K562 (cell line): Measurements from ENCODE around the gene ZC3H8. TPM values are rescaled to one million over a fixed set of nuclear protein-coding genes. Genes with fewer than 3 reads are reported as not detected.

Experiments used
- ATF7 ChIP-seq: fragments of 450-650 bp; IDR thresholded peaks from 2 replicates; pipeline ENCODE4 v1.7.1; 2014; ENCODE audit warnings: mild to moderate bottlenecking, moderate library complexity
- BCOR ChIP-seq: fragments of 450-650 bp; IDR thresholded peaks from 2 replicates; pipeline ENCODE4 v1.6.1; 2016
- CC2D1A ChIP-seq: fragments of 450-650 bp; IDR thresholded peaks from 2 replicates; pipeline ENCODE4 v1.6.1; 2017; ENCODE audit warnings: mild to moderate bottlenecking
- CXXC5 ChIP-seq: fragments of 250-450 bp; sonication (Bioruptor Pico); IDR thresholded peaks from 2 replicates; pipeline ENCODE4 v1.8.0; 2022; ENCODE audit warnings: inconsistent platforms, mild to moderate bottlenecking, moderate library complexity
- E2F1 ChIP-seq: sonication (generic); formaldehyde crosslinking; IDR thresholded peaks from 2 replicates; pipeline ENCODE4 v1.8.1; 2023; ENCODE audit warnings: mild to moderate bottlenecking, missing genetic modification reagents, moderate library complexity
- FUS ChIP-seq: fragments of 200-400 bp; formaldehyde crosslinking; optimal IDR thresholded peaks from 2 replicates; pipeline ENCODE3; 2017; ENCODE audit warnings: low read depth, low read length
- HCFC1 ChIP-seq: IDR thresholded peaks from 2 replicates; pipeline ENCODE4 v1.6.1; 2012; ENCODE audit warnings: low read depth, low read length, improper control_type of control experiment
- JUNB ChIP-seq: fragments of 450-650 bp; formaldehyde crosslinking; conservative IDR thresholded peaks from 2 replicates; pipeline ENCODE4 v1.4.0; 2020; ENCODE audit warnings: mild to moderate bottlenecking
- KDM4B ChIP-seq, 2 experiments: fragments of 450-650 bp in 1 of 2; sonication (generic) in 1 of 2; IDR thresholded peaks; 2 replicates each; pipeline ENCODE4 v1.6.1; 2016 to 2017; ENCODE audit warnings: borderline replicate concordance in 2 of 2, antibody characterized with exemption in 1 of 2, low read depth in 1 of 2, mild to moderate bottlenecking in 1 of 2
- MCM3 ChIP-seq: fragments of 450-650 bp; IDR thresholded peaks from 2 replicates; pipeline ENCODE4 v1.6.1; 2016
- MTA3 ChIP-seq: fragments of 450-650 bp; formaldehyde crosslinking; IDR thresholded peaks from 2 replicates; pipeline ENCODE4 v1.6.1; 2017; ENCODE audit warnings: mild to moderate bottlenecking, borderline replicate concordance
- NFE2 ChIP-seq: IDR thresholded peaks from 2 replicates; pipeline ENCODE4 v1.6.1; 2014; ENCODE audit warnings: antibody characterized with exemption, low read depth
- NRF1 ChIP-seq, 2 experiments: fragments of 450-650 bp; IDR thresholded peaks in 1 of 2; conservative IDR thresholded peaks in 1 of 2; 2 replicates each; pipeline ENCODE4 v1.6.1; 2014; ENCODE audit warnings: mild to moderate bottlenecking in 2 of 2
- PHF8 ChIP-seq: fragments of 200-600 bp; sonication (generic); IDR thresholded peaks from 2 replicates; pipeline ENCODE4 v1.6.1; 2012; ENCODE audit warnings: mixed run types, mild to moderate bottlenecking, inconsistent platforms, low read length, moderate library complexity, borderline replicate concordance
- PHTF2 ChIP-seq: fragments of 250-450 bp; sonication (Bioruptor Pico); IDR thresholded peaks from 2 replicates; pipeline ENCODE4 v1.5.0; 2021; ENCODE audit warnings: mild to moderate bottlenecking
- POLR2H ChIP-seq: IDR thresholded peaks from 2 replicates; pipeline ENCODE4 v1.6.1; 2016; ENCODE audit warnings: missing genetic modification characterization, low read depth, mild to moderate bottlenecking, control low read depth, missing compliant biosample characterization, moderate library complexity
- RBFOX2 ChIP-seq: fragments of 200-400 bp; formaldehyde crosslinking; IDR thresholded peaks from 2 replicates; pipeline ENCODE4 v1.6.1; 2017; ENCODE audit warnings: low read depth, mild to moderate bottlenecking, low read length, moderate library complexity
- RCOR1 ChIP-seq, 2 experiments: IDR thresholded peaks; 2 replicates each; pipeline ENCODE4 v1.6.1; 2012; ENCODE audit warnings: low read depth in 2 of 2, low read length in 2 of 2, borderline replicate concordance in 1 of 2, improper control_type of control experiment in 1 of 2
- UBTF ChIP-seq, 2 experiments: IDR thresholded peaks; 2 replicates each; pipeline ENCODE4 v1.6.1; 2012; ENCODE audit warnings: improper control_type of control experiment in 2 of 2, low read depth in 2 of 2, low read length in 2 of 2, borderline replicate concordance in 1 of 2
- ZNF239 ChIP-seq: fragments of 250-450 bp; sonication (Bioruptor Pico); IDR thresholded peaks from 2 replicates; pipeline ENCODE4 v1.4.0; 2020; ENCODE audit warnings: mild to moderate bottlenecking
- ZNF282 ChIP-seq: sonication (generic); formaldehyde crosslinking; IDR thresholded peaks from 2 replicates; pipeline ENCODE4 v1.8.1; 2023; ENCODE audit warnings: missing genetic modification reagents
- ZNF444 ChIP-seq: fragments of 250-450 bp; sonication (Bioruptor Pico); IDR thresholded peaks from 2 replicates; pipeline ENCODE4 v1.4.0; 2020; ENCODE audit warnings: mild to moderate bottlenecking, moderate library complexity
- ZNF79 ChIP-seq: fragments of 250-450 bp; sonication (Bioruptor Pico); IDR thresholded peaks from 2 replicates; pipeline ENCODE4 v1.4.0; 2020; ENCODE audit warnings: low read depth, mild to moderate bottlenecking, moderate library complexity
- polyA plus RNA-seq, 8 experiments: library from polyadenylated mRNA; depleted of rRNA in 4 of 8; stranded (reverse) in 5 of 8; unstranded in 3 of 8; fragments of >200 nt; fragmentation: Nextera tagmentation in 2 of 8; fragmentation: Illumina TruSeq in 1 of 8; extraction: Ambion mirVana in 2 of 8; extraction: Trizol in 1 of 8; gene quantifications; 2 replicates each; pipeline versions ENCODE4 v1.2.1 to v1.2.3, GENCODE V29; 2011 to 2014; ENCODE audit warnings: inconsistent platforms in 1 of 8, missing spikeins in 1 of 8
- total RNA-seq, 7 experiments: library from RNA; depleted of rRNA in 6 of 7; stranded (reverse); fragments of >200 nt in 6 of 7; fragmentation: Illumina TruSeq in 2 of 7; extraction: Trizol in 2 of 7; gene quantifications; 2 replicates each; pipeline versions ENCODE4 v1.2.1 to v1.2.3, GENCODE V29; 2011 to 2021; ENCODE audit warnings: low replicate concordance in 1 of 7
- TF ChIP-seq, protein P1 (sequence below): sonication (generic); formaldehyde crosslinking; IDR thresholded peaks from 2 replicates; pipeline ENCODE4 v1.8.1; 2023; ENCODE audit warnings: mild to moderate bottlenecking, missing genetic modification reagents

The ZC3H8 gene
- total and polyA plus RNA-seq, 9 of the 15 experiments (the other 6 are each of a cell fraction or from before 2014, with no cell fraction given), result 11.6 to 41.5 (median 27.5) TPM

DNA sequence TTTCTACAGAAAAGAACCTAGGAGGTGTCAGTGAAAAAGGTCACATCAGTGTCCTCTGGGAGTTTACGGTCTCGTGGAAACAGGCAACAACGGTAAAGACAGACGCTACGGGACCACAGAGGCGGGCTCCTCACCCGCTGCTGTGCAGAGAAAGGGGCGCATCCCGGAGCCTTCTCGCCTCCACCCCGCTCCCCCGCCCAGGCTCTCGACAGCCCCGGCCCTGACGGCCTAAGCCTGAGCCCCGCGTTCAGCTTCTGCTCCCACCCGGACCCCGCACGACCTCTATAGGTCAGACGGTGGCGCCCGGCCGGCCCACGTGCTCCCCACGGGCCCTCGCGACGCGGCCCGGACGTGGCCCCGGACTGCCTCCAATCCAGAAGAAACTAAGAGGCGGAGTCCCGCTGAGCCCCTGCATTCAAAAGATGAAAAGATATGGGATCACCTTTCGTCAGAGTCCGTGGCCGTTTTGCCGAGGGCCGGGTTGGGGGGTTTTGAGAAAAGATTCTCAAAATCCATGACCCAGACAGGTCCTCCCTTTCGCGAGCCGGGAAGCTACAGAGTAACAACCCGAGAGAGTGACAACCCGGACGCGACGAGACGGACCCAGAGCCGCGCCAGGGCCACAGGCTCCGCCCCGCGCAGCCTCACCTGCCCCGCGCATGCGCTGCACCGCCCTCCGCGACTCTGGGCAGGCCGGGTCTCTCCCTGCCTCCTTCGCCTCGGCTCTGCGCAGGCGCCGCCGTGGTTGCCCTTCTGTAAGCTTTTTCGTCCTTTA lies at the start of gene ZC3H8 (continued):
- TF ChIP-seq, protein P1, sequence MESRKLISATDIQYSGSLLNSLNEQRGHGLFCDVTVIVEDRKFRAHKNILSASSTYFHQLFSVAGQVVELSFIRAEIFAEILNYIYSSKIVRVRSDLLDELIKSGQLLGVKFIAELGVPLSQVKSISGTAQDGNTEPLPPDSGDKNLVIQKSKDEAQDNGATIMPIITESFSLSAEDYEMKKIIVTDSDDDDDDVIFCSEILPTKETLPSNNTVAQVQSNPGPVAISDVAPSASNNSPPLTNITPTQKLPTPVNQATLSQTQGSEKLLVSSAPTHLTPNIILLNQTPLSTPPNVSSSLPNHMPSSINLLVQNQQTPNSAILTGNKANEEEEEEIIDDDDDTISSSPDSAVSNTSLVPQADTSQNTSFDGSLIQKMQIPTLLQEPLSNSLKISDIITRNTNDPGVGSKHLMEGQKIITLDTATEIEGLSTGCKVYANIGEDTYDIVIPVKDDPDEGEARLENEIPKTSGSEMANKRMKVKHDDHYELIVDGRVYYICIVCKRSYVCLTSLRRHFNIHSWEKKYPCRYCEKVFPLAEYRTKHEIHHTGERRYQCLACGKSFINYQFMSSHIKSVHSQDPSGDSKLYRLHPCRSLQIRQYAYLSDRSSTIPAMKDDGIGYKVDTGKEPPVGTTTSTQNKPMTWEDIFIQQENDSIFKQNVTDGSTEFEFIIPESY, result peak; percentile 29; the same call in 1 of the 2 replicates
- TF ChIP-seq CC2D1A (no peak), NFE2 (0 out of 2 replicates have a peak, but pooled peaks have one; percentile 18), PHTF2 (CRISPR knock-in tag) (no peak), MCM3 (no peak), PHF8 (peak; percentile 90), RBFOX2 (peak; percentile 96), ZNF79 (CRISPR knock-in tag) (no peak), RCOR1 (IDR thresholded peaks at IDR 0.05; ENCODE audit: borderline replicate concordance in 1 of 2, low read depth in 2 of 2, low read length in 2 of 2) (no peak), NRF1 (conservative IDR thresholded peaks at IDR 0.05 in 1 of 2, IDR thresholded peaks at IDR 0.05 in 1 of 2) (peak; percentile 99 to 100), ZNF282 (CRISPR knock-in tag) (0 out of 2 replicates have a peak, but pooled peaks have one; percentile 42), MTA3 (peak; percentile 66), CXXC5 (CRISPR knock-in tag) (peak; percentile 82), E2F1 (CRISPR knock-in tag) (peak; percentile 63; the same call in 1 of the 2 replicates), JUNB (no peak), ZNF444 (CRISPR knock-in tag) (no peak), FUS (peak; percentile 66), UBTF (IDR thresholded peaks at IDR 0.05; ENCODE audit: borderline replicate concordance in 1 of 2, low read depth in 2 of 2, low read length in 2 of 2) (0 out of 4 replicates have a peak, but pooled peaks of 1 of the 2 experiments have one; percentile 63), ZNF239 (CRISPR knock-in tag) (no peak), BCOR (no peak), POLR2H (tag) (peak; percentile 84), HCFC1 (0 out of 2 replicates have a peak, but pooled peaks have one; percentile 49), KDM4B (IDR thresholded peaks at IDR 0.05; ENCODE audit: borderline replicate concordance in 2 of 2, low read depth in 1 of 2) (peak in 1 of 2 experiments; percentile 19; a peak in 1 of 4 replicates), ATF7 (peak; percentile 55; the same call in 1 of the 2 replicates)
